DOHH2 (cell line): ENCODE measurements around the gene TEX264.

Experiments
- H3F3A ChIP-seq: fragments of 200-600 bp; sonication (generic), shearing (Covaris generic); 2 replicates; pipeline ENCODE4 v1.6.0; 2016; ENCODE audit warnings: antibody characterized with exemption, mild to moderate bottlenecking; ENCODE audit not compliant: control insufficient read depth, insufficient read depth
- H3K27ac ChIP-seq: fragments of 200-600 bp; sonication (generic); 2 replicates; pipeline ENCODE4 v1.5.1; 2014; ENCODE audit warnings: low read depth, mild to moderate bottlenecking, low read length, moderate library complexity
- H3K27me3 ChIP-seq: fragments of 200-600 bp; sonication (generic); 2 replicates; pipeline ENCODE4 v1.6.1; 2014; ENCODE audit warnings: mild to moderate bottlenecking, low read length, mixed read lengths; ENCODE audit not compliant: control insufficient read depth
- H3K36me3 ChIP-seq: fragments of 200-600 bp; sonication (generic); 2 replicates; pipeline ENCODE4 v1.6.1; 2014; ENCODE audit warnings: mild to moderate bottlenecking, low read length, moderate library complexity, mixed read lengths; ENCODE audit not compliant: control insufficient read depth
- H3K4me1 ChIP-seq: fragments of 200-600 bp; sonication (generic); 2 replicates; pipeline ENCODE4 v1.6.1; 2014; ENCODE audit warnings: mild to moderate bottlenecking, low read length, mixed read lengths; ENCODE audit not compliant: control insufficient read depth
- H3K4me2 ChIP-seq: fragments of 200-600 bp; sonication (generic); 2 replicates; pipeline ENCODE4 v1.6.0; 2014; ENCODE audit warnings: mild to moderate bottlenecking, low read length, moderate library complexity
- H3K4me3 ChIP-seq: fragments of 200-600 bp; sonication (generic); 2 replicates; pipeline ENCODE4 v1.5.1; 2014; ENCODE audit warnings: mild to moderate bottlenecking, low read length, mixed read lengths
- H3K79me2 ChIP-seq: fragments of 200-600 bp; sonication (generic); 2 replicates; pipeline ENCODE4 v1.6.1; 2014; ENCODE audit warnings: mild to moderate bottlenecking, low read length, mixed read lengths; ENCODE audit not compliant: control insufficient read depth
- H3K9me2 ChIP-seq: fragments of 200-600 bp; sonication (generic); replicated peaks from 2 replicates; pipeline ENCODE4 v1.6.1; 2014; ENCODE audit warnings: mild to moderate bottlenecking, low read length, mixed read lengths; ENCODE audit not compliant: control insufficient read depth
- H3K9me3 ChIP-seq: fragments of 200-600 bp; sonication (generic); 2 replicates; pipeline ENCODE4 v1.6.1; 2014; ENCODE audit warnings: antibody characterized with exemption, low read length, mixed read lengths; ENCODE audit not compliant: control insufficient read depth, insufficient read depth
- H4K20me1 ChIP-seq: fragments of 200-600 bp; sonication (generic); 2 replicates; pipeline ENCODE4 v1.6.0; 2014; ENCODE audit warnings: low read depth, mild to moderate bottlenecking, antibody characterized with exemption, low read length, moderate library complexity; ENCODE audit not compliant: control insufficient read depth, insufficient read depth
- CTCF ChIP-seq: fragments of 200-600 bp; sonication (generic); IDR thresholded peaks from one replicate; pipeline ENCODE4 v1.5.1; 2014; ENCODE audit warnings: antibody characterized with exemption, mild to moderate bottlenecking, low read depth, low read length; ENCODE audit not compliant: poor library complexity, severe bottlenecking
- EZH2phosphoT487 ChIP-seq: fragments of 200-600 bp; sonication (generic); IDR thresholded peaks from 2 replicates; pipeline ENCODE4 v1.6.1; 2017; ENCODE audit warnings: borderline replicate concordance, mild to moderate bottlenecking, antibody characterized with exemption, low read length, moderate library complexity, mixed read lengths

The TEX264 gene

GRCh38 chr3:51706021-51706485 lies 35.0 kb downstream of the TEX264 start:
- Histone ChIP-seq H3K9me3 (no peaks in the 10 kb centered on the region), H3K27ac (no peak overlapping the region), H4K20me1 (no peaks in the 10 kb centered on the region), H3K79me2 (no peaks in the 10 kb centered on the region), H3K27me3 (no peaks in the 10 kb centered on the region), H3F3A (no peaks in the 10 kb centered on the region), H3K9me2 (no peaks in the 10 kb centered on the region), H3K36me3 (peaks cover 8% of the 10 kb centered on the region; the same call in 1 of the 2 replicates), H3K4me2 (no peak overlapping the region), H3K4me1 (no peaks in the 10 kb centered on the region), H3K4me3 (no peak overlapping the region)
- TF ChIP-seq CTCF (no peak), EZH2phosphoT487 (no peak)

DNA sequence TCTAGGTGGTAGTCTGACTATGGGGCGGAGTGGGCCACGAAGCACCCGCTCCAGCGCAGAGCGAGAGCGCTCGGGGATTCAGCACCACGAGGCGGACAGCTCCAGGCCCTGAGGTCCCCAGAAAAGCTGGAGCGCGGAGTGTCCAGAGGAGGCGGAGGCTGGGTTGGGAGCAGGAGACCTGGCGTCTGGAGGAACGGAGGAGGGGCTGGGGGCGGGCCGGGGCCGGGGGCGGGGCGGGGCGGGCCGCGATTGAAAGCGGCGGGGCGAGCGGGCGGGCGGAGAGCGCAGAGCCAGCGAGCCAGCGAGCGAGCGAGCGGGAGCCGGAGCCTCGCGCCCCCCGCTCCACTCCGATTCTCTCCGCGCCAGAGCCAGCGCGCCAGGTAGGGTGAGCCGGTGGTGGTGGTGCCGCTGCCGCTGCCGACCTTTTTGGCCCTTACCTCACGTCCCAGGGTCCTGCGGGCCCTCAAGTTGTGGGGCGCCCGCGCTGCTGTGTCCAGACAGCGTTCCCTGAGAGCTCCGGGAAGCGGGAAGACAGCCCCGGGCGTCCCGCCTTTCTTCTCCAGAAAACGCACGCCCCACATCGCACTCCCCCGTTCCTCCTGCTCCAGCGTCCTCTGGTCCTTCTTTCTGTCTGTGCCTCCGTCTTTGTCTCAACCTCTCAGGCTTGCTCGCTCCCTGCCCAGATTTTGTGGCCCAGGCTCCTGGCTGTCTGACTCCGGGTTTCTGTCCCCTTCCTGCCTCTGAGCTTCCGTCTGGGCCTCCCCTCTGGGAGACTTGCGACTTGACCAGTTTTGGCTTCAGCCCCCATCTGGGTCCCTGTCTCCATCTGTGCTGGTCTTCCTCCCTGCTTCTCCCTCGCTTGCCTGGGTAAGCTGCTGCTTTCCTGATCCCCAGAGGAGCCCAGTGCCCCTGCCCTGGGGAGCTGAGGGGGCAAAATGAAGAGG lies 36.0 kb downstream of the TEX264 start, which contains the start of gene GRM2:
TSS of gene GRM2 (plus strand) at position 281 of the 944 bp plus-strand sequence. CDS start 1,916 bp downstream, outside the sequence.
- Histone ChIP-seq H3K36me3 (peaks cover 7% of the 10 kb centered on the region; the same call in 1 of the 2 replicates), H3K4me2 (no peak within 1 kb of the TSS), H3K4me3 (no peak within 1 kb of the TSS), H3K27ac (no peak within 1 kb of the TSS), H4K20me1 (no peaks in the 10 kb centered on the region), H3K9me2 (no peaks in the 10 kb centered on the region), H3K79me2 (no peaks in the 10 kb centered on the region), H3K9me3 (no peaks in the 10 kb centered on the region), H3K27me3 (no peaks in the 10 kb centered on the region), H3K4me1 (no peaks in the 10 kb centered on the region), H3F3A (no peaks in the 10 kb centered on the region)
- TF ChIP-seq CTCF (no peak), EZH2phosphoT487 (no peak)

- Histone ChIP-seq H3K9me2 (no peaks in the 10 kb centered on the region), H3K4me3 (no peak overlapping the region), H3K9me3 (no peaks in the 10 kb centered on the region), H3K27me3 (no peaks in the 10 kb centered on the region), H3K36me3 (peaks cover 7% of the 10 kb centered on the region; the same call in 1 of the 2 replicates), H3K27ac (no peak overlapping the region), H3K4me2 (no peak overlapping the region), H3F3A (no peaks in the 10 kb centered on the region), H3K79me2 (no peaks in the 10 kb centered on the region), H4K20me1 (no peaks in the 10 kb centered on the region), H3K4me1 (no peaks in the 10 kb centered on the region)
- TF ChIP-seq CTCF, result no peak
- TF ChIP-seq EZH2phosphoT487, result no peak
Observed at GRCh38 chr3:51708216-51708845, 37.3 kb downstream of the TEX264 start.
